Uterus (tissue), 2 donors: Measurements from ENCODE around the gene ADAM23.

ENCODE experiments used
- CTCF ChIP-seq, 4 experiments: fragments of 200-600 bp in 2 of 4; fragments of 450-650 bp in 2 of 4; sonication (generic) in 2 of 4; IDR thresholded peaks; one replicate each; pipeline ENCODE4 v1.5.1; 2016 to 2019; ENCODE audit warnings: antibody characterized with exemption in 4 of 4, mild to moderate bottlenecking in 2 of 4, moderate library complexity in 1 of 4
- POLR2A ChIP-seq, 2 donors: fragments of 450-650 bp; IDR thresholded peaks; one replicate each; pipeline ENCODE4 v1.6.1; 2016; ENCODE audit warnings: antibody characterized with exemption in 2 of 2, mild to moderate bottlenecking in 1 of 2, moderate library complexity in 1 of 2

- TF ChIP-seq CTCF (IDR thresholded peaks at IDR 0.05) = no peak
- no peak for TF ChIP-seq POLR2A (IDR thresholded peaks at IDR 0.05)
Observed at GRCh38 chr2:206665251-206665650, 221.9 kb downstream of the ADAM23 start.
